ENCODE data around the gene SERPINI1.

Gene SERPINI1

GRCh38 chr3:167716920-167717319, 18.6 kb upstream of the SERPINI1 start:
- H3K36me3 ChIP-seq (ENCODE audit: control insufficient read depth, insufficient read depth, low read length), result peaks cover 53% of the 10 kb centered on the region
- H3K9me3 ChIP-seq (ENCODE audit: control insufficient read depth, insufficient read depth, low read depth, low read length), result peaks cover 4% of the 10 kb centered on the region; the same call in 1 of the 2 replicates
- no peaks in the 10 kb centered on the region for H3K4me1 ChIP-seq (ENCODE audit: control insufficient read depth, insufficient read depth, low read length)
- H3K27ac ChIP-seq (ENCODE audit: low read depth, low read length), result no peak overlapping the region
- no peaks in the 10 kb centered on the region for H3K27me3 ChIP-seq (ENCODE audit: control insufficient read depth, insufficient read depth, low read length)
- H3K9ac ChIP-seq (ENCODE audit: low read length), result no peak overlapping the region
- H3K4me3 ChIP-seq (ENCODE audit: low read depth, low read length), result no peak overlapping the region

DNA sequence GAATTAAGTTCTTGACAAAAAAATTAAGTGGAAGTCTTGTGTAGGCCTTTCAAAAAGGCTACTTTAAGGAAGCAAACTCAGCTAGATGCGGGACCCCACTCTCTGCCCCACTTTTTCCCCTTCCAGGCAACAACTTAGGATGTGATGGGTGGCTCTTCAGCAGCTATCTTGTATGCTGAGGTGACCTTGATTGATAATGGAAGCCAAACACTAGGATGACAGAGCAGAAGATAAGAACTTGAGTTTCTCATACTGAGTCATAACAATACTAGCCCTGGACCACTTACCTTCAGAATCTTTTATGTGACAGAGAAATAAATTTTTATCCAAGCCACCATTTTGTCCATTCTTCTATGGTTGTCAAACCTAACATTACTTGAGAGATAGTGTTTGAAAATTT, 16.9 kb upstream of the SERPINI1 start:
- H3K4me3 ChIP-seq (ENCODE audit: low read depth, low read length), result no peak overlapping the region
- H3K27me3 ChIP-seq (ENCODE audit: control insufficient read depth, insufficient read depth, low read length), result no peaks in the 10 kb centered on the region
- peaks cover 2% of the 10 kb centered on the region; the same call in 1 of the 2 replicates for H3K4me1 ChIP-seq (ENCODE audit: control insufficient read depth, insufficient read depth, low read length)
- H3K36me3 ChIP-seq (ENCODE audit: control insufficient read depth, insufficient read depth, low read length), result peaks cover 49% of the 10 kb centered on the region
- peaks cover 4% of the 10 kb centered on the region; the same call in 1 of the 2 replicates for H3K9me3 ChIP-seq (ENCODE audit: control insufficient read depth, insufficient read depth, low read depth, low read length)
- H3K9ac ChIP-seq (ENCODE audit: low read length), result no peak overlapping the region
- H3K27ac ChIP-seq (ENCODE audit: low read depth, low read length), result no peak overlapping the region

DNA sequence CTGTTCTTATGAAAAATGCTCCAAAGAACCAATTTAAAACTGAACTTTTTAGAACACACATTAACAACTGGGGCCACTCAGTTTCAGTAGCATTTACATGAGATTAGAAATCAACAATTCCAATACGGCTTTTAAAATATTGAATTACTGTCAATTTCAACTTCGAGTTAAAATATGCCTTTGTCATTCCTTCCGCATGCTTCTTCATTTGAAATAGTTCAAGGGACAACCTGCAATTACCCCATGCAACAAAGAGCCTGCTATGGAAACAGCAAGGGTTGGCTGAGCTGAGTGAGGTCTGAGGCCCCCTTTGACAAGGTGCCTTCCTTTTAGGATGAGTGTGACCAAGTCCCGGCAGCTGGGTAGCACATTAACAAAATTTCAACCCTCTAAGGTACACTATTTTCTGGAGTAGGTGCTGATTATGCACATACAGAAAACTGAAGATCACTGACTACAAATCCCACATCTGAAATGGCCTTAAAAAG, 12.5 kb upstream of the SERPINI1 start:
- Histone ChIP-seq H3K27me3 (ENCODE audit: control insufficient read depth, insufficient read depth, low read length) (no peaks in the 10 kb centered on the region), H3K4me3 (ENCODE audit: low read depth, low read length) (no peak overlapping the region), H3K4me1 (ENCODE audit: control insufficient read depth, insufficient read depth, low read length) (peaks cover 26% of the 10 kb centered on the region), H3K36me3 (ENCODE audit: control insufficient read depth, insufficient read depth, low read length) (peaks cover 23% of the 10 kb centered on the region), H3K9me3 (ENCODE audit: control insufficient read depth, insufficient read depth, low read depth, low read length) (no peaks in the 10 kb centered on the region), H3K9ac (ENCODE audit: low read length) (no peak overlapping the region), H3K27ac (ENCODE audit: low read depth, low read length) (no peak overlapping the region)

- Histone ChIP-seq H3K4me1 (ENCODE audit: control insufficient read depth, insufficient read depth, low read length) (peaks cover 34% of the 10 kb centered on the region), H3K36me3 (ENCODE audit: control insufficient read depth, insufficient read depth, low read length) (peaks cover 14% of the 10 kb centered on the region), H3K27me3 (ENCODE audit: control insufficient read depth, insufficient read depth, low read length) (no peaks in the 10 kb centered on the region), H3K9me3 (ENCODE audit: control insufficient read depth, insufficient read depth, low read depth, low read length) (no peaks in the 10 kb centered on the region), H3K27ac (ENCODE audit: low read depth, low read length) (peak overlapping the region; percentile 26; the same call in 1 of the 2 replicates), H3K4me3 (ENCODE audit: low read depth, low read length) (no peak overlapping the region), H3K9ac (ENCODE audit: low read length) (no peak overlapping the region)
These were observed 11.6 kb upstream of the SERPINI1 start for GRCh38 chr3:167723872-167724271.

GRCh38 chr3:167728176-167728575, 7.3 kb upstream of the SERPINI1 start:
- Histone ChIP-seq H3K4me3 (ENCODE audit: low read depth, low read length) (no peak overlapping the region), H3K27me3 (ENCODE audit: control insufficient read depth, insufficient read depth, low read length) (no peaks in the 10 kb centered on the region), H3K9ac (ENCODE audit: low read length) (no peak overlapping the region), H3K36me3 (ENCODE audit: control insufficient read depth, insufficient read depth, low read length) (no peaks in the 10 kb centered on the region), H3K27ac (ENCODE audit: low read depth, low read length) (no peak overlapping the region), H3K9me3 (ENCODE audit: control insufficient read depth, insufficient read depth, low read depth, low read length) (no peaks in the 10 kb centered on the region), H3K4me1 (ENCODE audit: control insufficient read depth, insufficient read depth, low read length) (peaks cover 63% of the 10 kb centered on the region)

- Histone ChIP-seq H3K4me3 (ENCODE audit: low read depth, low read length) (no peak overlapping the region), H3K36me3 (ENCODE audit: control insufficient read depth, insufficient read depth, low read length) (no peaks in the 10 kb centered on the region), H3K9me3 (ENCODE audit: control insufficient read depth, insufficient read depth, low read depth, low read length) (no peaks in the 10 kb centered on the region), H3K9ac (ENCODE audit: low read length) (no peak overlapping the region), H3K4me1 (ENCODE audit: control insufficient read depth, insufficient read depth, low read length) (peaks cover 59% of the 10 kb centered on the region), H3K27ac (ENCODE audit: low read depth, low read length) (no peak overlapping the region), H3K27me3 (ENCODE audit: control insufficient read depth, insufficient read depth, low read length) (no peaks in the 10 kb centered on the region)
These were observed 6.7 kb upstream of the SERPINI1 start for GRCh38 chr3:167728632-167729323.

- peaks cover 57% of the 10 kb centered on the region for H3K4me1 ChIP-seq (ENCODE audit: control insufficient read depth, insufficient read depth, low read length)
- no peaks in the 10 kb centered on the region for H3K27me3 ChIP-seq (ENCODE audit: control insufficient read depth, insufficient read depth, low read length)
- no peak overlapping the region for H3K27ac ChIP-seq (ENCODE audit: low read depth, low read length)
- no peaks in the 10 kb centered on the region for H3K9me3 ChIP-seq (ENCODE audit: control insufficient read depth, insufficient read depth, low read depth, low read length)
- no peak overlapping the region for H3K9ac ChIP-seq (ENCODE audit: low read length)
- H3K4me3 ChIP-seq (ENCODE audit: low read depth, low read length), result no peak overlapping the region
- no peaks in the 10 kb centered on the region for H3K36me3 ChIP-seq (ENCODE audit: control insufficient read depth, insufficient read depth, low read length)
These were observed 5.9 kb upstream of the SERPINI1 start for GRCh38 chr3:167729591-167729990.

DNA sequence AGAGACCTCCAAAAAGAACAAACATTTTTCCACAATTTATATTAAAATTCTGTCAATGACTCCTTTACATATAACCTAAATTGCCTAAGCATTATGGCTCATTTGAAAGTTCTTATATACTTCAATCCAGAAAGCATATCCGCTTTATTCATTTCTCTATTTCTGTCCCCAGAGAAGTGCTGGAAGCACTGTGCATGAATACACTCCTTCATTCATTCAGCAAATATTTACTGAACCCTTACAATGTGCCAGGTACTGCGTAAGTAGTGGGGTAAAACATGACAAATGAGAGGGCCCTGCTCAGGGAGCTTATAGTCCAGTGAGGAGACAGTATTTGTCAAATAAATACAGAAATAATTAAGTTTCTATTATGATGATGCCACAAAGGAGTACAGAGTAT, 4.1 kb upstream of the SERPINI1 start:
- Histone ChIP-seq H3K27me3 (ENCODE audit: control insufficient read depth, insufficient read depth, low read length) (no peaks in the 10 kb centered on the region; the same call in 1 of the 2 replicates), H3K4me1 (ENCODE audit: control insufficient read depth, insufficient read depth, low read length) (peaks cover 52% of the 10 kb centered on the region), H3K27ac (ENCODE audit: low read depth, low read length) (no peak overlapping the region), H3K9me3 (ENCODE audit: control insufficient read depth, insufficient read depth, low read depth, low read length) (no peaks in the 10 kb centered on the region), H3K4me3 (ENCODE audit: low read depth, low read length) (peak overlapping the region; percentile 28; the same call in 1 of the 2 replicates), H3K9ac (ENCODE audit: low read length) (no peak overlapping the region), H3K36me3 (ENCODE audit: control insufficient read depth, insufficient read depth, low read length) (no peaks in the 10 kb centered on the region)

DNA sequence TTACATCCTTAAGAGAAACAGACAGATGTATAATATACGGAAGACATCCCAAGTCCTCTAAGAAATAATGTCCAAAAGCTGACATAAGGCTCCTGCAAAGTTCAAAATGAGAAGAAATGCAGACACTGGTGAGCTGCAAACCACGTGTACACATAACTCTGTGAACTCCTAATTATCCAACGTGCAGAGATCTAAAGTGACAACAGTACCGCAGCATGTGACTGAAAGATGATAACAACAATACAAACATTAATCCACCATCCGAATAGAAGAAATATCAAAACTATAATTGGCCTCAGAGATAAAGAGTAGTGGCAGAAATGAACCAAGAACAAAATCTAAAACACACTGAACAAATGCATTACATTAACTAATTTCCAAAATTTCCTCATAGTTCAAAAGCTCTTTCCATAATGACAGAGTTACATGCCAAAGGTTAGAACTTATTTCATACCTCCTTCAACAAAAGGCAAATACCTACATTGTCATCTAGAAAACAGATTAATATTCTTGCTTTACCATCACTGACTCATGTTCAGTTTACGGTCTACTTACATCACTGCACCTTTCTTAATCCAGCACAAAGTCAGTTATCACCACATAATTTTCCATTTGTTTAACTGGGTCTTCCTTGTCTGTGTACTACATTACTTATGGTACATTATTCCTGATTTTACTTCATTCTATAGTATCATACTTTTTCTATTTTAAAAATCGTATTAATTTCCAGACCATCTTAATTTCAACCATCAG, 3.0 kb upstream of the SERPINI1 start:
- Histone ChIP-seq H3K4me3 (ENCODE audit: low read depth, low read length) (peak overlapping the region; percentile 81), H3K4me1 (ENCODE audit: control insufficient read depth, insufficient read depth, low read length) (peaks cover 42% of the 10 kb centered on the region), H3K9me3 (ENCODE audit: control insufficient read depth, insufficient read depth, low read depth, low read length) (no peaks in the 10 kb centered on the region), H3K27ac (ENCODE audit: low read depth, low read length) (no peak overlapping the region), H3K27me3 (ENCODE audit: control insufficient read depth, insufficient read depth, low read length) (no peaks in the 10 kb centered on the region; the same call in 1 of the 2 replicates), H3K9ac (ENCODE audit: low read length) (no peak overlapping the region), H3K36me3 (ENCODE audit: control insufficient read depth, insufficient read depth, low read length) (no peaks in the 10 kb centered on the region)

DNA sequence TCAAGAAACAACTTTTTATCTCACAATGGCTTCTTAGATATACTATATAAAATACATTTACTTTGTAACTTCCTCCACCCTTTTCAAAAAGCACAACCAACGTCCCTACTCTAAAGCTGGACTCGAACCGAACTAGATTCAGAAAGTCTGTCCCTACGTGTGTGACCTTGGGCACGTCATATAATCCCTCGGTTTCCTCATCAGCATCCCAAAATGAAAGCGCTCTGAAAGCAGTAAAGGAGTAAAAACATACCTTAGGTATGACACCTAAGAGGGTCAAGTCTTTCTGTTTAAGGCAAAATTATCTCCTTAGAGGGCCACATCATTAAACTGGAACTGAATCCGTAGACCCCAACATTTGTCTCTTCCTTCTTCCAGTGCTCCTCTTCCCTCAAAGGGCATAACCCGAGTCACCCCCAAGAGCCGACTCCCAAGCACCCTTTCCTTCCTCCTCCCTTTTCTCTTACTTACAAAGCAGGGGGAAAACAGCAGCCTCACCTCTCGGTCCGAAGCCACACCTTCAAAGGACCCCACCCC, 1.5 kb upstream of the SERPINI1 start:
- Histone ChIP-seq H3K27ac (ENCODE audit: low read depth, low read length) (peak overlapping the region; percentile 69), H3K9me3 (ENCODE audit: control insufficient read depth, insufficient read depth, low read depth, low read length) (no peaks in the 10 kb centered on the region), H3K36me3 (ENCODE audit: control insufficient read depth, insufficient read depth, low read length) (no peaks in the 10 kb centered on the region), H3K27me3 (ENCODE audit: control insufficient read depth, insufficient read depth, low read length) (no peaks in the 10 kb centered on the region; the same call in 1 of the 2 replicates), H3K4me3 (ENCODE audit: low read depth, low read length) (peak overlapping the region; percentile 81), H3K9ac (ENCODE audit: low read length) (peak overlapping the region; percentile 82), H3K4me1 (ENCODE audit: control insufficient read depth, insufficient read depth, low read length) (peaks cover 28% of the 10 kb centered on the region)

Data from HUES6 (cell line).